Measurements from ENCODE around the gene WDFY4.

The WDFY4 gene

DNA sequence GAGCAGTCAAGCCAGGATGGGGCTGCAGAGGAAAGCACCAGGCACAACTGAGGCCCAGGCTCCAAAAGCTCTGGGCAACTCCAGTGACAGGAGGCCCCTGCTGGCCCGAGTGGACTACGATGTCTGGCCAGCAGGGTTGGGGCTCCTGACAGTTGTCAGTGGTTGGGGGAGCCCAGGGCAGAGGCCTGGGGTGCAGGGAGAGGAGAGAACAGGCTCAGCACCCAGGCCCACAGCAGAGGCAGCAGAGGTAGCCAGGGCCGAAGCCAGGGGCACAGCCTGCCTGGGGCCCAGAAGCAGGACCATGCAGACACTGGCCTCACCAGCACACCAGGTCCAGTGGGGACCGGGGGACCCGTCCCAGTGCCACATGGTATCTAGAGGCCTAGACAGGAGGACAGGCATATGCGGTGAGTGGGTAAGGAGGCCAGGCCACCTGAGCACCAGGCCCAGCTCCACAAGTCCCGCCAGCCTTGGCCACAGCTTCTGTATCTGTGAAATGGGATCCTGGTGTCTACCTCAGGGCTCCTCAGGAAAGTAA lies 301.0 kb downstream of the WDFY4 start:
- H3K9me3 ChIP-seq: no peaks in the 10 kb centered on the region
- no peaks in the 10 kb centered on the region for H4K20me1 ChIP-seq
- H3K4me3 ChIP-seq: no peak overlapping the region
- H3K27ac ChIP-seq: no peak overlapping the region
- H3K4me1 ChIP-seq: 0 out of 2 replicates have a peak, but pooled peaks cover 6% of the 10 kb centered on the region
- no peaks in the 10 kb centered on the region for H3K27me3 ChIP-seq
- H3K9ac ChIP-seq: no peak overlapping the region
- TF ChIP-seq Cebpa-rat (IDR thresholded peaks at IDR 0.05): no peak
- H3K4me2 ChIP-seq: no peak overlapping the region
- H3K36me3 ChIP-seq: no peaks in the 10 kb centered on the region

DNA sequence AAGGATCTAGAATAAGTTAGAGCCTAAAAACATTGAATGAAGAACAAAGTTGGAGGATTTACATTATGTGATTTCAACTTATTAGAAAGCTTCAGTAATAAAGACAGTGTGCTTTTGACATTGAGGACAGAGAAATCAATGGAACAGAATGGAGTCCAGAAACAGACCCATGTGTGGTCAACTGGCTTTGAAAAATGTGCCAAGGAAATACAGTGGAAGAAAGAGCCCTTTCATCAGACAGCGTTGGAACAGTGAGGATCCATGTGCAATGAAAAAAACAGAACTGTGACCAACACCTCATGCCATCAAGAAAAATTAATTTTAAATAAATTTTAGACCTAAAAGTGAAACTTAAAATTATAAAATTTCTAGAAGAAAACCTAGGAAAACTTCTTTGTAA lies 305.6 kb downstream of the WDFY4 start:
- Histone ChIP-seq H4K20me1 (no peaks in the 10 kb centered on the region), H3K27ac (no peak overlapping the region), H3K4me2 (no peak overlapping the region), H3K4me3 (no peak overlapping the region), H3K36me3 (no peaks in the 10 kb centered on the region), H3K9me3 (no peaks in the 10 kb centered on the region), H3K4me1 (no peaks in the 10 kb centered on the region), H3K9ac (no peak overlapping the region), H3K27me3 (no peaks in the 10 kb centered on the region)
- TF ChIP-seq Cebpa-rat (IDR thresholded peaks at IDR 0.05): no peak

DNA sequence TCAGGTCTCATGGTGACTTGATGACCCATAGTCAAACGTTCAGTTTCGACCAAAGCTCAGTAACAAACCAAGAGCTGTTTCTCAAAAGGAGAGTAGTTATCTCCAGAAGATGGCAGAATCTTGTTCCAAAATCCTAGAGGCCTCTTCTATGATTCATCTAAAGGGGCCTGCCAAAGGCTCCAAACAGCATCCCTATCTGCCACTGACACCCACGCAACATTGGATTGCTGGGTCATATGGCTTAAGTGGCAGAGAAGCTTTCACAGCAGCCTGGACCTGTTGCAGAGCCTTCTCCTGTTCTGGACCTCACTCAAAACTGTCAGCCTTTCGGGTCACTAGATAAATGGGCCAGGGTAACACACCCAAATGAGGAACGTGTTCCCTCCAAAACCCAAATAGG lies 309.0 kb downstream of the WDFY4 start:
- Histone ChIP-seq H3K27ac (no peak overlapping the region), H3K9me3 (no peaks in the 10 kb centered on the region), H3K36me3 (no peaks in the 10 kb centered on the region), H3K4me2 (no peak overlapping the region), H4K20me1 (no peaks in the 10 kb centered on the region), H3K27me3 (no peaks in the 10 kb centered on the region), H3K4me3 (no peak overlapping the region), H3K9ac (no peak overlapping the region), H3K4me1 (no peaks in the 10 kb centered on the region)
- no peak for TF ChIP-seq Cebpa-rat (IDR thresholded peaks at IDR 0.05)

DNA sequence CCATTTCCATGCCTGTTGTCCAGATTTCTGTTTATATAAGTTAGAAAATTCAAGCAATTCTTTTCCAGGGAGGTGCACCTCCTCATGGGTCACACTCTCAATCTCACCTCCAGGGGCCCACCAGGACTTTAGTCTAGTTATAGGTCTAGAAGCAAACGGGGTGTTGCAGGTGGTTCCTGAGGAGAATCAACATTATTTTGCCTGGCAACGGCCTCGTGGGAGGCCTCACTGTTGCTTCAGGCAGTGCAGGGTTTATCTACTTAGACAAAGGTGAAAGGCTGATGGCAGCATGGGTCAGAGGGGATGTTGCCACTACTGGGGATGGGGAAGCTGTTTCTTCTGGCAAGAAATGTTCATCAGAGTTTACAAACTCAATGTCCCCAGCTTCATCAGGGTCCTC lies 311.7 kb downstream of the WDFY4 start:
- no peaks in the 10 kb centered on the region for H3K9me3 ChIP-seq
- no peaks in the 10 kb centered on the region for H3K4me1 ChIP-seq
- H3K36me3 ChIP-seq: no peaks in the 10 kb centered on the region
- no peak for TF ChIP-seq Cebpa-rat (IDR thresholded peaks at IDR 0.05)
- no peaks in the 10 kb centered on the region for H3K27me3 ChIP-seq
- no peak overlapping the region for H3K27ac ChIP-seq
- no peaks in the 10 kb centered on the region for H4K20me1 ChIP-seq
- H3K9ac ChIP-seq: no peak overlapping the region
- H3K4me3 ChIP-seq: no peak overlapping the region
- no peak overlapping the region for H3K4me2 ChIP-seq

DNA sequence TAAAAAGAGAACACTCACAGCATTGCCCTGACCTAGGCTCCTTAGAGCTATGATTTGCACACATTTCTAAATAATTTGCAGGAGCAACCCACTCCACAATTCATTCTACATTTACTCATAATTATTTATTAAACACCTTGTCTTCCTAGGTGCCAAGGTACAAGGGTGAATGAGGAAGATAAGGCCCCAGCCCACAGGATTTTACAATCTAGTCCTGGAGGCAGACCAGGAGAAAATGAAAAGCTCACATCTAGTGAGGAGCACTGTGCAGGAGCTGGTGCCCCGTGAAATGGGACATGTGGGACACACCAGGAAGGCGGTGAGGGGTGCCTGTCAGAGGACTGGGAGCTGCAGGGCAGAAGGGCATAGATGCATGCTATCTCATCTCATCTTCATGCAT lies 314.7 kb downstream of the WDFY4 start:
- no peak overlapping the region for H3K4me2 ChIP-seq
- no peak overlapping the region for H3K27ac ChIP-seq
- H3K4me3 ChIP-seq: no peak overlapping the region
- H3K9me3 ChIP-seq: no peaks in the 10 kb centered on the region
- TF ChIP-seq Cebpa-rat (IDR thresholded peaks at IDR 0.05): no peak
- H3K36me3 ChIP-seq: no peaks in the 10 kb centered on the region
- H4K20me1 ChIP-seq: no peaks in the 10 kb centered on the region
- H3K27me3 ChIP-seq: no peaks in the 10 kb centered on the region
- H3K9ac ChIP-seq: no peak overlapping the region
- H3K4me1 ChIP-seq: peaks cover 11% of the 10 kb centered on the region

DNA sequence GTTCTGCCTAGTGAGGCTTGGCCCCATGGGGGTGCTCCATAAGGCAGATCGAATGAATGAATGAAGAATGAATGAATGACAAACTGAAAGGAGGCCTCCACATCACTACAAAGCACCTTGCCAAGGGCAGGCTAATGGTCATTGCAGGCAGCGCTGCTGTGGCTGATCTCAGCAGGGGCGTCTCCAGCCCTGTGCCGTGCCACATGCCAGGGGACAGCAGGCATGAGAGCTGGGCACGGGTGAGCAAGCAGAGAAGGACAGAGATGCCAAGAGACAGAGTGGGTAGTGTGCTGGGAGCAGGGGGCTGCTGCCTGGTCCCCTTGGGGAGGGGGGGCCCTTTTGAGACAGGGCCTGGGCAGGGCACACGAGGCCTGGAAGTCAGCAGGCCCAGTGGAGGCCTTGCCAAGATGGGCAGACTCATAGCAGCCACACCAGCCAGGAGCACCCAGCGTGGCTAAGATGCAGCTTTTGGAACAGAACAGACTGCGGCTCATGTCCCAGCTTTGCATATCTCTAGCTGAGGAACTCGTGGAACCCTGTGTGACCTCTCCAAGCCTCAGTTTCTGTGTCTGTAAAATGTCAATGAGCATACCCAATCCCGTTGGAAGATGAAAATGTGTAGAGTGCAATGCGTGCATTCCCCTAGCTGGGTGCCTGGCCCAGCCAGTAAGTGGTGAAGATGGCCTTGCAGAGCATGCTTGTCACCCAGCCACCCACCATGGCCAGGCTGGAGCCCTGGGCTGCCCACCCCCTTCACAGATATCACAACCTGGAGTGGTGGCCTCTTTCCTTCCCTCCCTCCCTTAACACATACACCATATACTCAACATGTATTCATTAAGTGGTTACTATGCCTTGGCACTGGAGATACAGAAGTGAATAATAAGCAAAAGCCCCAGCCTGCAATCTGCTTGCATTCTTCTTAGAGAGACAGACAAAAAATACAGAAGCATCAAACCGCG lies 316.0 kb downstream of the WDFY4 start:
- H3K4me1 ChIP-seq: peaks cover 11% of the 10 kb centered on the region
- H3K4me3 ChIP-seq: no peak overlapping the region
- H3K27me3 ChIP-seq: no peaks in the 10 kb centered on the region
- no peaks in the 10 kb centered on the region for H4K20me1 ChIP-seq
- H3K27ac ChIP-seq: no peak overlapping the region
- no peak overlapping the region for H3K4me2 ChIP-seq
- no peaks in the 10 kb centered on the region for H3K36me3 ChIP-seq
- no peaks in the 10 kb centered on the region; the same call in 1 of the 2 replicates for H3K9me3 ChIP-seq
- no peak for TF ChIP-seq Cebpa-rat (IDR thresholded peaks at IDR 0.05)
- no peak overlapping the region for H3K9ac ChIP-seq

DNA sequence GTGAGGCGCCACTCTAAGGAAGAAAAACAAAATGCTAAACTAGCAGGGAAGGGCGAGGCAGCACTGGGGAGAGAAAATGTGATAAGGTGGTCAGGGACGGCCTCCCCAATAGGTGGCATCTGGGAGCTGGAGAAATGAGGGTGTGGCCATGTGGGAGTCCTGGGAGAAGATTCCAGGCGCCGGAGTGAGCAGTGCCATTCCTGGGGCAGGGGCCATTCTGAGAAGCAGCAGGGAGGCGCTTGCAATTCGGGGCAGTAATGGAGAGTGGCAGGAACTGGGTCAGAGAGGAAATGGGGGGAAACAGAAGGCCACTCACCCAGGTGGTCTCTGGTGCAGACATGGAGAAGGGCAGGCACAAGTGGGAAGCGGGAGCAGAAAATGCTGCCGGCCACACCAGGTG lies 316.7 kb downstream of the WDFY4 start:
- Histone ChIP-seq H4K20me1 (no peaks in the 10 kb centered on the region), H3K4me1 (peaks cover 11% of the 10 kb centered on the region), H3K4me2 (0 out of 2 replicates have a peak overlapping the region, but pooled peaks have one; percentile 24), H3K27ac (no peak overlapping the region), H3K4me3 (no peak overlapping the region), H3K9ac (no peak overlapping the region), H3K27me3 (no peaks in the 10 kb centered on the region), H3K9me3 (no peaks in the 10 kb centered on the region; the same call in 1 of the 2 replicates), H3K36me3 (no peaks in the 10 kb centered on the region)
- TF ChIP-seq Cebpa-rat (IDR thresholded peaks at IDR 0.05): no peak

DNA sequence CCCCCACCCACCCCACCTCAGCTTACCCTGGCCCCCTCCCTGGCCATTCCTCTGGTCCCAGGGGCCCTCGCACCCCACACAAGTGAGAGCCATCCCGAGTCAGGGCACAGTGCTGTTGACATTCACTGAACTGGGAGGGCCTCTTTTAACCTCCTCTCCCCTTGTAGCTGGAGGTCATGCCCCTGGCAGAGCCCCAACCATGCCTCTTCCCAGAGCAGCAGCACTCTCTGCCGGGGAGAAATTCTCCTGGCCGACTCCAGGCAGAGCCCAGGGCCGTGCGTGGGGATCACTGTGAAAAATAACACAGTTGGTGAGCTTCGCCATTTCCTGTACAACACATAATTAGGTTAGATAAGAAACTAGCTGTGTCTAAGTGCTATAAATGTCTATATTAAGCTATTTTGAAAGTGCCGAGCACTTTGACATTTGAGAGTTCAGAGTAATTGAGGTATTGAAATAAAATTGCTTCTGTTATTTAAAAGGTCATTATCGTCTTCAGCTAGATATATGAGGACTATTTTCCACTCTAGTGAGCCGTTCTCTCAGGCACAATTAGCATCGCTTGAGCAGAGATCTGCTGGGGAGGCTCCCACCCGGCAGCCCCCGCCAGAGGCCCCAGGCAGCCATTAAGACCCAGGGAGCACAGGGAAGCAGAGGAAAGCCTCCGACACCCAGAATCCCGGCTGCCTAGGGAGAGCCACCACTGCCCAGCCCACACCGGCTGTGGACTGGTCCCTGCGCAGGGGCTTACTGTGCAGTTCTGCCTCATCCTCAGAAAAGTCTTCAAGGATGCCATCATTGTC lies 317.4 kb downstream of the WDFY4 start:
- H3K9ac ChIP-seq: no peak overlapping the region
- no peak for TF ChIP-seq Cebpa-rat (IDR thresholded peaks at IDR 0.05)
- no peaks in the 10 kb centered on the region; the same call in 1 of the 2 replicates for H3K9me3 ChIP-seq
- no peaks in the 10 kb centered on the region for H3K27me3 ChIP-seq
- H3K4me3 ChIP-seq: no peak overlapping the region
- H3K4me1 ChIP-seq: peaks cover 16% of the 10 kb centered on the region
- peak overlapping the region; percentile 24; the same call in 1 of the 2 replicates for H3K4me2 ChIP-seq
- H3K36me3 ChIP-seq: no peaks in the 10 kb centered on the region
- no peaks in the 10 kb centered on the region for H4K20me1 ChIP-seq
- H3K27ac ChIP-seq: no peak overlapping the region

DNA sequence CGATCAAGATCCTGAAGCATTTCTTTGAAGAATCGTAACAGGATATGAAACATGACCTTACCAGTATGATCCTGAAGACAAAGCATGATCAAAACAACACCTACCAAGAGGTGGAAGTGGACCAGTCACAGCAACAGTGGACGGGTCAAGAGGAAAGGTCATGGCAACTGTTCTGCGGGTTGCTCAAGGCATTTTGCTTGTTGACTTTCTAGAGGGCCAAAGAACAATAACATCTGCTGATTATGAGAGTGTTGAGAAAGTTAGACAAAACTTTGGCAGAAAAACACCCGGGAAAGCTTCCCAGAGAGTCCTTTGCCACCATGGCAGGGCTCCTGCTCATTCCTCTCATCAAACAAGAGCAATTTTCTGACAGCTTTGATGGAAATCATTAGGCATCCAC lies 320.6 kb downstream of the WDFY4 start:
- no peak overlapping the region for H3K27ac ChIP-seq
- peaks cover 9% of the 10 kb centered on the region; the same call in 1 of the 2 replicates for H4K20me1 ChIP-seq
- no peak for TF ChIP-seq Cebpa-rat (IDR thresholded peaks at IDR 0.05)
- H3K27me3 ChIP-seq: no peaks in the 10 kb centered on the region
- H3K4me2 ChIP-seq: no peak overlapping the region
- H3K4me1 ChIP-seq: peaks cover 36% of the 10 kb centered on the region
- H3K9ac ChIP-seq: no peak overlapping the region
- no peak overlapping the region for H3K4me3 ChIP-seq
- no peaks in the 10 kb centered on the region; the same call in 1 of the 2 replicates for H3K9me3 ChIP-seq
- H3K36me3 ChIP-seq: no peaks in the 10 kb centered on the region

Data from BLaER1 (cell line).